ENCODE data around the gene EOLA1.
"Not testable (repeated sequence)": the region's sequence is repeated elsewhere in the genome, so short reads cannot be mapped to it uniquely, and the experiment has no call there.

Gene EOLA1

DNA sequence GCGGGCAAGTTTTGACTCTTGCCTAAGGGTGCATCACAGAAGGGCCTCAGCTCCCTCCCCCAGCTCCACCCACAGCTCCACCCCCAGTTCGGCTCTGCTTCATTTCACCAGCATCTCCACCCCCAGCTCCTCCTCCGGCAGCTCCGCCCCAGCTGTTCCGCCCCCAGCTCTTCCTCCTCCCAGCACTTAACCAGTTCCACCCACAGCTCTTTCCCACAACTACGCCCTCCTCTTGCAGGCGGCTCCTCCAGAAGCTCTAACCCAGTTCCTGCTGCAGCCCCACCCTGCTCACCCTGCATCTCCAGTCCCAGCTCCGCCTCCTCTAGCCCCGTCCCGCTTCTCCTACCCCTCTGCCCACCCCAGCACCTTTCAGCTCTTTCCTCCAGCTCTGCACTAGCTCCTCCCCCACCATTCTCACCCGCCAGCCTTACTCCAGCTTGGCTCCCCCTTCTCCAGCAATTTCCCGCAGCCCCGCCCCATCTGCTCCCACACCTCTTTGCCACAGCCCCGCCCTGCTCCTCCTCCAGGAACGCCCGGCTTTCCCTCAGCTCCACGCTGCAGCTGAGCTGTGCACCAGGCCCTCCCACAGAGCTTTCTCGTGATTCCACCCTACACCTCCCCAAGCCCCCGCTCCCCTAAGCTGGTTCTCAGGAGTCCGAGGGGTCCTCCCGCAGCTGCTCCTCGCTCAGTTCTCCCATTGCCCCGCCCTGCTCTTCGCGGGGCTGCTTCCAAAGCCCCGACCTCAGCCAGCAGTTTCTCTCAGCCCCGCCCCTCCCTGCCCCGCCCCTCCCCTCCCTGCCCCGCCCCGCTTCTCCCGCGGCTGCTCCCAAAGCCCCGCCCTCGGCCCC is 1.3 kb upstream of the EOLA1 start:
- H3K27ac ChIP-seq, result peak overlapping the region; percentile 79
- DNase-seq (ENCODE audit: low read depth, low spot score), result peak; percentile 82

DNA sequence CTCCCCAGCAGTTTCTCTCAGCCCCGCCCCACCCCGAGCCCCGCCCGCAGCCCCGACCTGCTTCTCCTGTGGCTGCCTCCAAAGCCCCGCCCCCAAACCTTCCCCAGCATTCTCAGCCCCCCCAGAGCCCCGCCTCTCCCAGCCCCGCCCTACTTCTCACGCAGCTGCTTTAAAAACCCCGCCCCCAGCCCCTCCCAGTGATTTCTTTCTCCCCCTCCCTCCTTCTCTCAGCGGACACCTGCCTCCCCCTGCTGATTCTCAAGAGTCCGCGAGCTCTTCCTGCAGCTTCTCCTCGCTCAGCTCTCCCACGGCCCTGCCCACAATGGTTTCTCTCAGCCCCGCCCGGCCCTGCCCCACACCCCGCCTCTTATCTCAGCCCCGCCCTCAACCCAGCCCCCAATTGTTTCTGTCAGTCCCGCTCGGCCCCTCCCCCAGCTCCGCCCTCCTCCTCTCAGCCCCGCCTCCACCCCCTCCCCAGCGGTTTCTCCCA is 636 bp upstream of the EOLA1 start:
- peak overlapping the region; percentile 79 for H3K27ac ChIP-seq
- DNase-seq (ENCODE audit: low read depth, low spot score), result peak; percentile 27

DNA sequence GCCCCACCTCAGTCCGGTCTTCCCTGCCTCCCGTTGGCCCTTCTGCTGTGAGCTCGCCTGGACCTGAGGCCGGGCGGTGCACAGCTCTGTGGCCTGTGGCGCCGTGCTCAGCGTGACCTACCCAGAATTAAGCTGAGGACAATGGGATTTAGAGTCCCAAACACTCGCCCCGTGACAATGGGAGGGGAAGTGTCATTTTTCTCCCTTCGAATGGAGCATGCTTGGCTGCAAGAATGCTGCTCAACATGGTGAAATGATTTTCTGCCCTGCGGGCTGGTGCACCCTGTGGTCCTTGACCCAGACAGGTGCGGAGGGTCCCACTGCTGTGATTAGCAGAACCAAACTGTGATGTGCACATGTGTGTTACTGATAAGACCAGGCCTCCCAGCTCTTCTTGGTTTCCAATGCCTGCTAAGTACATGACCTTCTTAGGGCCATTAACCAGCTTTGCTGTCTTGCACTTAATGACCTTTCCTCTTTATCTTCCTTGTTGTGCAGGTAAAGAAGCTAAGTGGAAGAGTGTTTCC is 772 bp downstream of the EOLA1 start:
- peak overlapping the region; percentile 79 for H3K27ac ChIP-seq
- no peak for DNase-seq (ENCODE audit: low read depth, low spot score)

- H3K27ac ChIP-seq; DNase-seq (ENCODE audit: low read depth, low spot score): not testable (repeated sequence)
These were observed 5.0 kb downstream of the EOLA1 start for GRCh38 chrX:149545545-149546543.

DNA sequence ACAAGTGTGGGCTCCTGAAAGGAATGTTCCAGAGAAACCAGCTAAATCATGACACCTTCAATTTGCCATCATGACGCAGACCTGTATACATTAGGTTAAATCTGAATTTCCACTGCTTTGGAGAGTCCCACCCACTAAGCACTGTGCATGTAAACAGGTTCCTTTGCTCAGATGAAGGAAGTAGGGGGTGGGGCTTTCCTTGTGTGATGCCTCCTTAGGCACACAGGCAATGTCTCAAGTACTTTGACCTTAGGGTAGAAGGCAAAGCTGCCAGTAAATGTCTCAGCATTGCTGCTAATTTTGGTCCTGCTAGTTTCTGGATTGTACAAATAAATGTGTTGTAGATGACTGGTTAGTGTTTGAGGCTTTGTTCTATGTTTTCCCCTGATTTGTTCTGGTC is 6.2 kb downstream of the EOLA1 start:
- DNase-seq (ENCODE audit: low read depth, low spot score); H3K27ac ChIP-seq: not testable (repeated sequence)

DNA sequence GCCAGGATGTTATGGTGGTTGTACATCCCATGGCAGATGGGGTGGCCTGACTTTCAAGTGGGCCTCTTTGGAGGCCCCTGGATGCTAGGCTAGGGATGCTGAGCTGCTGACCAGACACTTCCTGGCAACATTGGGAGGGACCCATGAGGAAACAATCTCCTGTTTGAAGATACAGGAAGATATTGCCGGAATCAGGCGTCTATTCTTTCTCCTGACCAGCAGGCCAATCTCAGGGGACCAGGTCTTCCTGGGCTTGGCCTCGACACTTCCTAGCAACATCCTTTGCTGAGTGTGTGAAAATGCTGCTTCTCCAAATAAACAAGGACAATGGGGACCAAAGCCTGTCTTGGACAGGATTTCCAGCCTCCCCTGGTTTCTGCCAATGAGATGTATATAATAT is 7.0 kb downstream of the EOLA1 start:
- DNase-seq (ENCODE audit: low read depth, low spot score); H3K27ac ChIP-seq: not testable (repeated sequence)

GRCh38 chrX:149549701-149550100 is 8.9 kb downstream of the EOLA1 start, which contains the start of gene HSFX3:
TSS of gene HSFX3 (minus strand) at chrX:149549924. CDS start at chrX:149549852, 72 bp downstream.
- H3K27ac ChIP-seq; DNase-seq (ENCODE audit: low read depth, low spot score): not testable (repeated sequence)

DNA sequence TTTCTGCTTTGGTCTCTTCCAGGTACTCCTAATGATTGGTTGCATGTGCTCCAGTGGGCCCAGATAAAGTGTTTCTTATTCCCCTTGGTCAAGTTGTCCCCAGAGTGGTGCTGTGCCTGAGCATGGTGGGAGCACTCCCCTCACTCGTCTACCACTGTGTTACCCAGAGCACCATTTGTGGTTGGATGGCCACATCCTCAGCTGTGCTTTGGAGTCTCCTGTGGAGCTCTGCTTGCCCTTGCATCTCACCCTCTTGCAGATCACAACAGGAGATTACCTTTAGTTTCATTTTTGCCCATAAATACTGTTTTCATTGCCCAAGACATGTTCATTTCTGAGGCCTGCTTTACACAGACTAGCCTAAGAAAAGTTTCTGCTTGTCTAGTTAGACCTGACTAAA is 9.6 kb downstream of the EOLA1 start:
- DNase-seq (ENCODE audit: low read depth, low spot score); H3K27ac ChIP-seq: not testable (repeated sequence)

- not testable (repeated sequence) for DNase-seq (ENCODE audit: low read depth, low spot score); H3K27ac ChIP-seq
These were observed 10.6 kb downstream of the EOLA1 start for GRCh38 chrX:149551245-149551938.

DNA sequence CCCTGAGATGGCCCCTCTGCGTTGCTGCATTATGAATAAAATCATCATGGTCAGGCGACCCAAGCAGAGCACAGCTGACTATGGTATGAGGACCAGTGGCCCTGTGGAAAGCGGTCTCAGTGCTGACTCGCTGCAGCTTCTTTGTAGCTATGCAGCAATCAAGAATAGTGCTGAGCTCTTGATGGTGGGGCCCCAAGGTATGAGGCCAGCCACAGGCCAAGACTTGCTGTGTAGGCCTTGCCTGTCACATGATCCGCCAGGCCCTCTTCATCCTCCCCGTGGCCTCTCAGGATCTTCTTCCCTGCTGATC is 11.1 kb downstream of the EOLA1 start:
- not testable (repeated sequence) for DNase-seq (ENCODE audit: low read depth, low spot score); H3K27ac ChIP-seq

GRCh38 chrX:149555251-149555650 is 14.4 kb downstream of the EOLA1 start:
- not testable (repeated sequence) for DNase-seq (ENCODE audit: low read depth, low spot score); H3K27ac ChIP-seq

GRCh38 chrX:149563359-149563758 is 22.5 kb downstream of the EOLA1 start:
- DNase-seq (ENCODE audit: low read depth, low spot score), result no peak
- H3K27ac ChIP-seq, result no peak overlapping the region

- H3K27ac ChIP-seq, result no peak overlapping the region
- no peak for DNase-seq (ENCODE audit: low read depth, low spot score)
These were observed 27.0 kb downstream of the EOLA1 start for GRCh38 chrX:149567621-149568417.

DNA sequence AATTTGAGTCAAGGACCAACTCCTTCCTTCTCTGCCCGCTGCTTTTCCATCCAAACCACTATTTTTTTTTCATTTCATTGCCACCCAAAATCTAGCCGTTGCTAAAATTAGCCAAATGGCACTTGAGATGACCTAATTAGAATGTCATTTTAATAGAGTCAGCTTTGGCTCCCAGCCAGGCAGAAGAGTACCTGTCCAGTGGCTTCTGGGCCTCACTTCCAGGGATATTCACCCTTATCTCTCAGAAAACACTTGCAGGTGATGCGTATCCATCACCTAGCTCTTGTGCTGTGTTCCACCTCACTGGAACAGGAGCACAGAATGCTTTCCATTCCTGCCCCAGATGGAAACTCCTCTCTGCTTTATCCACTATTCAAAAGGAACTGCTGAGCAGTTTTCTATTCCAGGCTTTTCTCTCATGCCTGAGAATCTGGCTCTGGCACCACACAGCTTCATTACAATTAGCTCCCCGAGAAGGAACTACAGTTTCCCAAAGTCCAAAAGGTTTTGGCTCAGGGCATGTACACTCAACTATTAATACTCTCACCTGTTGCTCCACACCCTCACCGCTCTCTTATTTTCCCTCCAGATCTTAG is 28.0 kb downstream of the EOLA1 start:
- DNase-seq (ENCODE audit: low read depth, low spot score), result no peak

DNA sequence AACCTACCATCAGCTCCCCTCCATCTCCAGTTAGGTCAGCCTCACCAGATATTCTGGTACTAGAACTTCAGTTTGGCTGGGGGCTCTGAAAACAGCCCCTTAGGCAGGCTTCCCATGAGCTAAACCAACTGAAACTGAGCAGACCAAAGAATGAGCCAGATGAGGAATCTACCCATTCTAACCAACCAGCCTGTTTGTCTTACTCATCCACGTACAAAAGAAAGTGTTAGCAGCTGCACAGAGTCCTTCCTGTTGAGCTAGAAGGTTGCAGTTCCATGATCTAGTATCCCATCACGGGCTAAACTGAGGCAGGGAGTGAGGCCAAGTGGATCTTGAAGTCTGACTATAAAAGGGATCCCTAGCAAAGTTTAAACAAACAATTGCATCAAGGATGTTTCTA is 29.0 kb downstream of the EOLA1 start:
- no peak for DNase-seq (ENCODE audit: low read depth, low spot score)
- H3K27ac ChIP-seq, result no peak overlapping the region

More for the DNA sequence above, 28.0 kb downstream of the EOLA1 start:
- no peak overlapping the region for H3K27ac ChIP-seq

DNA sequence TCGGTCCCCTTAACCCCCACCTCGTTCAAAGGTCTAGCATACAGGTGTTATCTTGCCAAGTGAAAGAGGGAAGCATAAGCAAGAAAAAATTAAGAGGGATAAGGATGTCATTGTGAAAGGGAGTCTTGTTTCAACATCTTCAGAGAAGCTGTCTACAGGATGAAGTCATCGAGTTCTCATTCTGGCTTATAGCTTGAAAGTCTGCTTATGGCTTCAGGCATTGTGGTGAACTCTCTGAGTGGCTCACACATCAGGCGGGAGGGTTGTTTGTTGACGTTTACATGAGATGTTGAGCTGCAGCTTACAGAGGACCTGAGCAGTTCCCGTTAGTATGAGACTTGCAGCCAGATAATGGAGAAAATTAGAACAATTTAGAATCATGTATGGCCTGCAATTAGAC is 29.9 kb downstream of the EOLA1 start:
- peak; percentile 70 for DNase-seq (ENCODE audit: low read depth, low spot score)
- no peak overlapping the region for H3K27ac ChIP-seq

GRCh38 chrX:149571770-149572169 is 31.0 kb downstream of the EOLA1 start:
- DNase-seq (ENCODE audit: low read depth, low spot score), result no peak
- no peak overlapping the region for H3K27ac ChIP-seq

DNA sequence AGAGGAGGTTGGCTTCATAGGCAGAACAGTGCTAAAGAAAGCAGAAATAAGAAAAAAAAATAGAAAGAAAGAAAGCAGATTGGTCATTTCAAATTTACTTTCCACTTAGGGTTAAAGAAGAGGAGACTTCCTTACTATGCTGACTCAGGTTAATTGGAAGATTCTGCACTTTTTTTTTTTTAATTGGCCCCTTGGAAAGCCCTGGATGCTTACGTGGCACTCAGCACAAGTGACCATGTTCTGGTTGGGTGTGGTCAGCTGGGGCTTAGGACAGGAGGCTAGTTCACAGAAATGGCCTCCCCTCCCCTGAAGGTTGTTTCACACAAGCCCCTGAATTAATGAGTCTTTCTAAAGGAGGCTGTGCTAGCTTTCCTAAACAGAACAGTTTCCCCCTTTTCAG is 31.9 kb downstream of the EOLA1 start:
- H3K27ac ChIP-seq, result no peak overlapping the region
- no peak for DNase-seq (ENCODE audit: low read depth, low spot score)

- not testable (repeated sequence) for DNase-seq (ENCODE audit: low read depth, low spot score); H3K27ac ChIP-seq
These were observed 32.6 kb downstream of the EOLA1 start for GRCh38 chrX:149573456-149573855.

Measured in epithelial cell of prostate (primary cell).